Renal pelvis (tissue), 4 donors: ENCODE results near the gene LMAN2. TPM values are rescaled to one million over a fixed set of nuclear protein-coding genes. Genes with fewer than 3 reads are reported as not detected.
A peak's percentile ranks its signal among the peaks of the same experiment; 100 is the strongest.
"Not testable (repeated sequence)": the region's sequence is repeated elsewhere in the genome, so short reads cannot be mapped to it uniquely, and the experiment has no call there.

ENCODE experiments used
- DNase-seq: peaks from one replicate; pipeline ENCODE4 v3.0.0-alpha.2; 2013
- polyA plus RNA-seq, 3 donors: library from polyadenylated mRNA; unstranded; fragments of 120-200 nt; gene quantifications; one replicate each; pipeline ENCODE4 v1.2.1, GENCODE V29; 2013; ENCODE audit not compliant: insufficient read length in 3 of 3

LMAN2 gene
- polyA plus RNA-seq, 3 donors, result 139 to 165 (median 142) TPM

- no peak for DNase-seq
These were observed 16.8 kb upstream of the LMAN2 start for GRCh38 chr5:177367981-177368868.

- DNase-seq, result no peak
These were observed 15.9 kb upstream of the LMAN2 start for GRCh38 chr5:177367323-177367848.

DNA sequence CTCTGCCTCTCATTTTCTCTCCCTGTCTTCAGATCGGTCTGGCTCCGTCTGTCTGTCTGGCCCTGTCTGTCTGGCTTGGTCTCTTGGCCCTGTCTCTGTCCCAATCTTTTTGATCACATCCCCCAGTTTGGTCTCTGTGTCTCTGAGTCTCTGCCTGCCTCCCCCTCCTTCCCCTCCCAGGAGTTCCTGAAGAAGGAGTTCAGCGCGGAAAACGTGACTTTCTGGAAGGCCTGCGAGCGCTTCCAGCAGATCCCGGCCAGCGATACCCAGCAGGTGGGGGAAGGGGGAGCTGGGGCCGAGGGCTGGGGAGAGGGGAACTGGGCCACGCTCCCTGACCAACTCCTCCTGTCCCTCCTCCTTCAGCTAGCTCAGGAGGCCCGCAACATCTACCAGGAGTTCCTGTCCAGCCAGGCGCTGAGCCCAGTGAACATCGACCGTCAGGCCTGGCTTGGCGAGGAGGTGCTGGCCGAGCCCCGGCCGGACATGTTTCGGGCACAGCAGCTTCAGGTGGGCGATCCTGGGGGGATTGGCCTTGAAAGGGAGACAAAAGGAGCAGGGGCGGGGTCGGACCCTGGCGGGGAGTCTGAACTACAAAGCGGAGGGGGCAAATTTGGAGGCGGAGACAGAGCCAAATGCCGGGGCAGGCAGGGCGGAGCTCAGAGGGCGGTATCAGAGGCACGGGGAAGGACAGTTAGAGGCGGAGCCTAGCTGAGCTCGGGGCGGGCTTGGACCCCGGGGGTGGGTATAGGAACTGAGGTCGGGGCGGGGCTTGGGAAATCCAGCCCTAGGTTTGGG, 15.3 kb upstream of the LMAN2 start:
- DNase-seq, result peak; percentile 90

DNA sequence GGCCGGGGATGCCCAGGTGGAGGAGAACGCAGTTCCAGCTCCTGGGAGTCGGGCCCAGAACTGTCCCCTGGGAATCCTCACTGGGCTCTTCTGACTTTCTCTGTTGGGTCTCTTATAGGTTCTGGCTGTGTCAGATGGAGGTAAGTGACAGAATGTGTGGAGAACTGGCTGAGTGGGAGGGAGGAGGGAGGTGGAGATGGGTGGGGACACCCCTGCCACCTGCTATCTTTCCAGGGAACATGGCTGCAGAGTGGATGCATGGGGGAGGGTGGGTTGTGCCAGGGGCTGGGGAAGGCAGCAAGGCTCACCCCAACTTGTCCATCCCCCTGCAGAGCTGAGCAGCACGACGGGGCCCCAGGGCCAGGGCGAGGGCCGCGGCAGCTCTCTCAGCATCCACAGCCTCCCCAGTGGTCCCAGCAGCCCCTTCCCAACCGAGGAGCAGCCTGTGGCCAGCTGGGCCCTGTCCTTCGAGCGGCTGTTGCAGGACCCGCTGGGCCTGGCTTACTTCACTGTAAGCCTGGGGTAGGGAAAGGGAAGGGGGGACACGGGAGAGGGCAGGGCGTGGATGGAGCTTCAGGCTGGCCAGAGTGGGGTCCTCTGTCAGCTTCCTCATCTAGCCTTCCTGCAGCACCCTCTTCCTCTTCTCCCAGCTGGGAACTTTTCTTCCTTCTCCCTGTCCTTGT, 14.5 kb upstream of the LMAN2 start:
- no peak for DNase-seq

DNA sequence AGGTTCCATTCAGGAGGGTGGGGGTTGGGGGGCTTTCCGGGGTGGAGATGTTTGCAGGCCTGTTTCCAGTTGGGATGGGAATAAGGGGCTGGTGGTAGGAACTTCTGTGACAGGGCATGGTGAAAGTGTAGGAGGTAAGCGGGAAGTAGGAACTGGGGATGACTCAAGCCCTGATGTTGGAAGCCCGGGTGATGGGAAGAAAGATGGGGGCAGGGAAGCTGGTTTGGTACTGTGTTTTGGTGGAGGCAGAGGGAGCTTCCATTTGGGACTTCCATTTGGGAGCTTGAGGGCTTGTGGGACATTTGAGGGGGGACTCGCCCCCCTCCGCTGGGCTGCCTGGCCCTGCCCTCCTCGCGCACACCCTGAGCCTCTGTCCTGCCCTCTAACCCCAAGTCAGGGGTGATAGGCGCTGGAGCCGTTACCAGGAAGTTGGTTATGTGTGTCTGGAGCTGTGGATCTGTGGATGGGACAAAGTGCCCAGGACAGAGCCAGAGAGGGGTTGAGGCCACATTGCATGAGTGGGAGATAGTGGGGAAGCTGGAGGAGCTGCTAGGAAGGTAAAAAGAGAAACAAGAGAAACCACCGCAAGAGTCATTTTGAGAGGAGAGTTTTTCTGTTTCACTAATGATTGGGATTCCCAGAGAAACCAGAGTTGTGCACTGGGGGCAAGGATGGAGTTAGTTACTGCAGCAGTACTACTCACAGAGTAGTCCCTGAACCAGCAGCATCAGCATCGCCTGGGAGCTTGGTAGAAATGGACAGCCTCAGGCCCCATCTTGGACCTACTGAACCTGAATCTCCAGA, 12.9 kb upstream of the LMAN2 start:
- no peak for DNase-seq

GRCh38 chr5:177363565-177363964, 12.1 kb upstream of the LMAN2 start:
- no peak for DNase-seq

- no peak for DNase-seq
These were observed 11.4 kb upstream of the LMAN2 start for GRCh38 chr5:177362610-177363507.

DNA sequence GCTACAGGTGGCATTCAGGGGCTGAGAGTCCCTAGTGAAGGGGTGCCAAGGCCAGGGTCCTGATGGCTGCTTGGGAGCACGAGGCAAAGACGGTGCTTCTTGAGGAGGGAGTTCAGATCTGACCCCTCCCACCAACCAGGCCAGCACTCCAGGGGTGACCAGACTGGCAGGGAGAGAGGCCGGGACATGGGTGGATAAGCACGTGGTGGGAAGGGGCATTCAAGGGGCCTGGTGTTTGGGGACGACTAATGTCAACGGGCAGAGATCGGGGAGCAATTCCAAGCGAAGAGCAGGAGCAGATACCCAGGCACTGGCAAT, 10.8 kb upstream of the LMAN2 start:
- DNase-seq, result no peak

DNA sequence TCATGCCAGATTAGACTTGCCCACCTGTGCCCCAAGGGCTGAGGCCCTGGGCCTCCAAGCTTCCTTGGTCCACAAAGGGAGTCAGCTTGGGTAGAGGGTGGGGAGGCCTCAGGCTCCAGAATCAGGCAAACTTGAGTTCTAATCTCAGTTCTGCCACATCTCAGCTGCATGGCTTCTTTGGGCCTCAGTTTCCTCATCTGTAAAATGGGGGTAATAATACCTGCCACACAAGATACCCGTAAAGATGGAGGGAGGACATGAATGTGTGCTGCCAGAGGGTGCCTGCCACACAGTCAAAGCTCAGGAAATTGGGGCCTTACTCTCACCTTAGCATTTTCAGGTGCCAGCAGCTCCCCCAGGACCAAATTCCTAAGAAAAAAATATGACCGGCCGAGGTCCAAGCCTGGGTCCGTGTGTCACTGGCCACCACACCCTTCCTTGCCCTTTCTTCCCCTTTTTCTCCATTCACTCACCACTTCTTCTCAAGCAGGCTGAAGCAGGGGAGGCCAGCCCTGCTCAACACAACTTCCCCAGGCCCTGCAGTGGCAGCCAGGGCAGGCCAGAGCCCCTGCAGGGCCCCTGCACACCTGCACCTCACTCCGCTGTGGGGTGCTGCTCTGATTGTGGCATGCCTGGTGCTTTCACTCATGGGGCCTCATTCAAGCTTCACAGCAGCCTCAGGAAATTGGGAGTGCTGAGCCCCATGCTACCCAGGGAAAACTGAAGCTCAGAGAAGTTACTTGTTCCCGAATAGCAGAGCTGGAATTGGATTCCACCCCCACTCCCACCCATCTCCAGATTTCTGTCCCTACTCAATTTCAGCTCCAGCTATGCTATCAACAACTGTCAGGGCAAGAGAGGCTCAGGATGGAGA, 10.2 kb upstream of the LMAN2 start:
- no peak for DNase-seq

DNA sequence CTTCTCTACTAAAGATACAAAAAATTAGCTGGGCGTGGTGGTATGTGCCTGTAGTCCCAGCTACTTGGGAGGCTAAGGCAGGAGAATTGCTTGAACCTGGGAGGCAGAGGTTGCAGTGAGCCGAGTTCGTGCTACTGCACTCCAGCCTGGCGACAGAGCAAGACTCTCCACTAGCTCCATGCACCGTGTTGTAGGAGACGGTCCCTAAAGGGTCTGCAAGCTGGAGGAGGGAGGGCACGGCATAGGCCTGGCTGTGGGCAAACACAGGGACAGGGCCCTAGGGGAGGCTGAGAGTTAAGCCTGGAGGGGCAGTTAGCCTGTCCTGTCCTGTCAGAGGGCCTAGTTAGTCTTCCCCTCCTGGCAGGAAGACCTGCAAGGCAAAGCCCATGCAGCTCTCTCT, 9.3 kb upstream of the LMAN2 start:
- DNase-seq, result not testable (repeated sequence)

GRCh38 chr5:177359860-177360259, 8.4 kb upstream of the LMAN2 start:
- no peak for DNase-seq

GRCh38 chr5:177359451-177359851, 8.0 kb upstream of the LMAN2 start:
- no peak for DNase-seq

DNA sequence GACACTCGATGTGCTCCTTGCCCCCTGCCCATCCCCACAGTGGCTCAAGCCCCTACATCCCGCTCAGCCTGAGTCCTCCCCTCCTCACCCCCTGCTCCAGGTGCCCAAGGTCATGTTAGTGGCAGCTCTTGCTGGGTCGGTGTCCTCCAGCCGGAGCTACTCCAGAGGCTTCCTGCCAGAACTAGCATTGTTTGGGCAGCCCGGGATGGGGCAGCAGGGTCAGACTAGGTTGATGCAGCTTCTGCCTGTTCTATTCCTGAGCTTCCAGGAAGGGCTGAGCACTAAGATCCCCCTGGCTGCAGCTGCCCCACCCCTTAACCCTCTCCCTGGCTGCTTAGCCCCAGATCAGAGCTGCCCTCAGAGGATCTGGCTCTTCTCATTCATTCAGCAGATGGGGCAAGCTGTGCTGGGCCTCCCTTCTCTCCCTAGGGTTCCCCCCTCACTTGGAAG, 6.9 kb upstream of the LMAN2 start:
- DNase-seq, result no peak

- DNase-seq, result no peak
These were observed 6.2 kb upstream of the LMAN2 start, which contains the start of gene RGS14 for GRCh38 chr5:177357459-177358351. Gene RGS14, plus strand, starts transcription at chr5:177357924. Its CDS starts 101 bp downstream, at chr5:177358025.

DNA sequence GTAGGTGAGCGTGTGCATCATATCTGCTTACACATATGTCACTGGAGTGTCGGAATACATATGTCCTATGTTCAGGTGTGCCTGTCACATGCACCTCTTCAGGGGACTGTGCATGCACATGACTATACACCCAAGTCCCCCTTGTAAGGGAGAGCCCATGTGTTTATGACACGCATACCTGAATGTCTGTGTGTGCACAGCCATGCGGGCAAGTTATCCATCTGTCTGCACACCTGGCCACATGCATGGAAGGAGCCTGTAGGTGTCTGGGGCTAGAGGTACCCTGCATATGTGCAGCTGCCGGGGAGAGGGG, 5.6 kb upstream of the LMAN2 start:
- no peak for DNase-seq

DNA sequence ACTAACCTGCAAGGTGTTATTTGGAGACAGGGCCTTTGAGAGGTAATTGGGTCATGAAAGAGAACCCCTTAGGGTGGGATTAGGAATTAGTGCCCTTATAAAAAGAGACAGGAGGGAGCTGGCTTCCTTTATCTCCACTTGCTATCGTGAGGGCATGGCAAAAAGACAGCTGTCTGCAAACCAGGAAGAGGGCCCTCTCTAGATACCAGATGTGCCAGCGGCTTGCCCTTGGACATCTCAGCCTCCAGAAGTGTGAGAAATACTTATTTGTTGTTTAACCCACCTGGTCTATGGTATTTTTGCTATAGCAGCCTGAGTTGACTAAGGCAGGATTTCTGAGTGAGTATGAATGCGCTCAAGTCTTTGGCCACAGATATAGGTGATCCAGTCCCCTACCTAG, 5.3 kb upstream of the LMAN2 start:
- no peak for DNase-seq

DNA sequence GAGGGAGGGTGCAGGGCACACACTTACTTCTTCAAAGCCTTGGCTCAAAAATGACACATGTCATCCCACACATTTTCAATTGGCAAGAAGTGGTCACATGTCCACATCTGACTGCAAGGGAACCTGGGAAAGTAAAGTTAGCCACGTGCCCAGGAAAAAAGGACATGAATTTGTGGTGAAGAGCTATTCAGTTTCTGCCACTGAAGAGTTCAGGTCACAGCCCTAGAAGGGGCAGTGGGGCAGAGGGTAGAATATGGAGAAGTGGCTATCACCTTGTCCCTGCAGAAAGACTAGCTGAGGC, 4.3 kb upstream of the LMAN2 start:
- no peak for DNase-seq

- no peak for DNase-seq
These were observed 3.8 kb upstream of the LMAN2 start for GRCh38 chr5:177355162-177355867.
